Neuron (in vitro differentiated cells): ENCODE data around the gene FEM1C.

Source experiments
- H2AFZ ChIP-seq: one replicate; pipeline ENCODE4 v1.6.1; 2013; ENCODE audit warnings: low read depth, mild to moderate bottlenecking, inconsistent platforms, low read length, moderate library complexity
- H3K27me3 ChIP-seq: one replicate; pipeline ENCODE4 v1.6.1; 2013; ENCODE audit warnings: low read length; ENCODE audit not compliant: insufficient read depth
- H3K36me3 ChIP-seq: one replicate; pipeline ENCODE4 v1.6.1; 2013; ENCODE audit warnings: low read length; ENCODE audit not compliant: insufficient read depth
- H3K4me1 ChIP-seq: one replicate; pipeline ENCODE4 v1.6.1; 2013; ENCODE audit warnings: low read length; ENCODE audit not compliant: insufficient read depth
- H3K4me3 ChIP-seq: 2 replicates; pipeline ENCODE4 v1.5.1; 2013; ENCODE audit warnings: mild to moderate bottlenecking, low read length, moderate library complexity
- H3K9me3 ChIP-seq: one replicate; pipeline ENCODE4 v1.6.1; 2013; ENCODE audit warnings: low read length

The FEM1C gene

DNA sequence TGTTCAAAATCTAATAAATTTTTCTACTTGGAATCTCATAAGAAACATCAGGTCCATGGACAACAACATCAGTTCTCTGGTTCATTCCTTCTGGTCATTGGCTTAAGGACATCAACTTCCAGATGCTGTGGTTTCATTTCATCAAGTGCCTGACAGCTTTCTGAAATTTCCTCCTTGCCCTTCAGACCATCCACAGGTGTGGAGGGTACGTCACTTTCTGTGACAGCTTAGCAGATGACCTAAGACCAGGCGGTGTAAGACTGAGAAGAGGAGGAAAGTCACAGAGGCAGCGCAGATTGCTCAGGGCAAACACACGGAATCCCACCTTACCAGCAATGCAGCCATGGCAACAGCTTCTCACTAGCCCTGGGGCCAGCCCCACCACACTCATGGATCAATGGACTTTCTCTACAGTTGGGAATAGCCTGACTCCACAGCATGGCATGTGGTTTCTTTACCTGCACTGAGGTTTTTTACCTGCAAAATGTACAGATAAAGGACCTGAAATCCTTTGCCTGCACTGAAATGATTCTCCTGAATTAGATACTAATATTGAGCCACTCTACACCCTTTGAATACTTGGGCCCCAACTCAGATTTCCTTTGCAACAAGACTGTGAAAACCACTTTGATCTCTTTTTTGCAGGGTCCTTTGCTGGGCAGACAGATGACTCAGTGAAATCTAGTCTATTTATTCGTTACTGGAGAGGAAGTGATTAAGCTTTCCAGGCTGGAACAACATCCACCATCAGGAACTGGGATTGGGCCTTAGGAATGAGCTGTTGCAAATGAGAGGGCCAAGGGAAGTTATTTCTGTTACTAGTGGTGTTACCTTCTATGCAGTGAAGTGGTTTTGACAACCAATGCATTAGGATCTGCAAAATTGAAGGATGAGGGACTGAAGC lies 30.8 kb upstream of the FEM1C start:
- no peak overlapping the region for H3K4me3 ChIP-seq
- H3K27me3 ChIP-seq: no peaks in the 10 kb centered on the region
- no peaks in the 10 kb centered on the region for H3K36me3 ChIP-seq
- peaks cover 22% of the 10 kb centered on the region for H3K4me1 ChIP-seq
- no peaks in the 10 kb centered on the region for H3K9me3 ChIP-seq
- H2AFZ ChIP-seq: no peak overlapping the region

DNA sequence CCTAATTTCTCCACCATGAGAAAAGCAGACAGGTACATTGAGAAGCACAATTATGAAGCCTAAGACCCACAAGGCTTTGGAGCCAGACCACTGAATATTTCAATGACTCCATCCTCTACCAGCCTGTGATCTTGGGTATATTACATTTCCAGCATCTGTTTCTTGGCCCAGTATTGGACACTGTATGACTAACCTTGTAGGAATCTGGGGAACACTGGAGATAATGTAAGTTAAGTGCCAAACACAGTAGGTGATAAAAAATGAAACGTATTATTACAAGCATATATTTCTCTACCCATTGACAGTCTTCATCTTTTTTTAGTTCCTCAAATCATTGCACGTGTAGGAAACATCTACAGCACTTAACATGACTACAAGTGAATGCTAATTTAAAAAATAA lies 28.6 kb upstream of the FEM1C start:
- Histone ChIP-seq H3K36me3 (no peaks in the 10 kb centered on the region), H3K4me3 (no peak overlapping the region), H3K9me3 (no peaks in the 10 kb centered on the region), H2AFZ (no peak overlapping the region), H3K4me1 (peaks cover 19% of the 10 kb centered on the region), H3K27me3 (no peaks in the 10 kb centered on the region)

DNA sequence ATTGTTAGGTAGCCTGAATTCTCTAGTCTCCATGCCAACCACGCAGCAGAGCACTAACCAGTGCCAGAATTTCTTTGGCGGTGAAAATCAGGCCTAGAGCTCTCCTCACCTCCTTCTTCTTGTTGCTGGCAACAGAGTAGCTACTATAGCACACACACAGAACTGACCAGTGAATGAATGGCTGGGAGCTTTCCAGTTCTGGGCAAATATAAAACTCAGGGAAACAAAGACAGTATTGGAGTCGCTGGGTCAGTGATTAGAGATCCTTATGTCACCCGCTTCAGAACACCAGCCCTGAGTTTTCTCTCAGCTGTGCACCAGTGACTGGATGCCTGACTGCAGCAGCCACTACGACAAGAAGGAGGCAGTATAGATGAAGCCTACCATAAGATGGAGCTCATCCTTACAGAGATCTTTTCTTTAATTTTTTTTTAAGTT lies 26.9 kb upstream of the FEM1C start:
- Histone ChIP-seq H3K36me3 (no peaks in the 10 kb centered on the region), H2AFZ (no peak overlapping the region), H3K9me3 (no peaks in the 10 kb centered on the region), H3K27me3 (no peaks in the 10 kb centered on the region), H3K4me1 (peaks cover 19% of the 10 kb centered on the region), H3K4me3 (no peak overlapping the region)

DNA sequence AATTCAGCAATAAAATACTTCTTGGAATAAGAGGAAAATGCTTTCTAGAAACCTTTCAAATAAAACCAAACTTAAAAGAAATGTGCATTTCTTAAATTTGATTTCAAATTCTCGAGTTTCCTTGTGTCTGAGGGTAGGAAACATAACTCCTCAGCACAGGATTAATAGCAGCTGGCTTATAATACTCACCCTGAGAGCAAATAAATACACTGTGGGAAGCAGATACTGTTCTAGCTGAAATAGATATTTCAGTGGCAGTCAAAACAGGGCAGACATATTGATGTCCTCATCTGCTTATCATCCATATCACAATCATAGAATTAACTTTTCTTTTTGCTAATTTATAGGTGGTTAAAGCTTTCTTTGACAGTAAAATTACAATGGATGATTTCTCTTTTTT lies 24.1 kb upstream of the FEM1C start:
- Histone ChIP-seq H3K27me3 (no peaks in the 10 kb centered on the region), H3K36me3 (no peaks in the 10 kb centered on the region), H2AFZ (no peak overlapping the region), H3K4me3 (no peak overlapping the region), H3K9me3 (no peaks in the 10 kb centered on the region), H3K4me1 (peaks cover 19% of the 10 kb centered on the region)

DNA sequence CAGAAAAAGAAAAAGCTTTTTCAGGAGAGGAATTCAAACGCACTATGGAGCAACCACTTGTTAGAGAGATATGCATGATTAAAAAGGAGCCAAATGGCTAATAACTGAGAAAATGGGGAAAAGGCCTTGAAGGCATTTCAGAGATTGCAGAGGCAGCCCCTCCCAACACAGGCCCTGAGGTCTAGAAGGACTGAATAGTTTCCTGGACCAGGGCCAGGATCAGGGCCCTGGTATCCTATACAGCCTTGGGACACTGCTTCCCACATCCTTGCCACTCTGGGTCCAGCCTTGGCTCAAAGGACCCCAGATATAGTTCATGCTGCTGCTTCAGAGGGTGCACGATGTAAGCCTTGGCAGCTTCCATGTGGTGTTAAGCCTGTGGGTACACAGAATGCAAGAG lies 20.7 kb upstream of the FEM1C start:
- Histone ChIP-seq H3K9me3 (no peaks in the 10 kb centered on the region), H3K27me3 (no peaks in the 10 kb centered on the region), H3K4me1 (no peaks in the 10 kb centered on the region), H3K4me3 (no peak overlapping the region), H2AFZ (no peak overlapping the region), H3K36me3 (no peaks in the 10 kb centered on the region)

DNA sequence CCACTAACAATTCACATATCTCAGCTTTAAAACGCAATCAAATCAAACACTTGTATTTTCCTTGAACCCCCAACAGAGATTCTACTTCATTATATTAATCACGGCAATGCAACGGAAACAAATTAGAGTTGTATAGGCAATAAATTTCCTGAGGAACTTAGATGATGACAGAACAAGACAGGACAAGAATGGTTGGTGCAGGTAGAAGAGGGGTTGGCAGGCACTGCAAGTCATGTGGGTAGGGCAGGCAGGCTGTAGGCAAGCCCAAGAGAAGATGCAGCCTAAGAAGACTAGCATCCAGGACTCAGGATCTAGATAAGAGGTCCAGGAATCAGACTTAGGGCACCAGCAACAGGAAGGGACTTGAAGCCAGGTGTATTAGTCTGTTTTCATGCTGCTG lies 16.6 kb upstream of the FEM1C start:
- no peaks in the 10 kb centered on the region for H3K36me3 ChIP-seq
- H3K9me3 ChIP-seq: no peaks in the 10 kb centered on the region
- H2AFZ ChIP-seq: no peak overlapping the region
- H3K4me1 ChIP-seq: peaks cover 3% of the 10 kb centered on the region
- no peak overlapping the region for H3K4me3 ChIP-seq
- H3K27me3 ChIP-seq: no peaks in the 10 kb centered on the region

DNA sequence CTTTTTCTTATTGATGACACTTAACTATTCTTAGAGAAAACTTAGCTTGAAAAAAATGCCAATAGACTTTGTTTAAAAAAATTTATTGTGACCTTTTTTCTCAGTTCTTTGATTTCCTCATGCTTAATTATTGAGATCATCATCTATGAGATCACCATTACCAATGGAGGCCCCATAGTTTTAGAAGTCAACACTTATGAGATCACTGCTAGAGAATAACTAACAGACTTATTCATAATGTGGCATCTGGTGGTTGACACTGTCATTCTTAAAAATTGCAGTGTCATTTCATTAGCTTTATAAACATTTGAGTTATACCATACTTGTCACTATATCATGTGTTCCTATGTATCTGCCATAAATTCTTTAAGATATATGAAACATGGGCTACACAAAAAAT lies 14.9 kb upstream of the FEM1C start:
- Histone ChIP-seq H3K4me3 (no peak overlapping the region), H3K9me3 (no peaks in the 10 kb centered on the region), H2AFZ (no peak overlapping the region), H3K27me3 (no peaks in the 10 kb centered on the region), H3K4me1 (peaks cover 3% of the 10 kb centered on the region), H3K36me3 (no peaks in the 10 kb centered on the region)

DNA sequence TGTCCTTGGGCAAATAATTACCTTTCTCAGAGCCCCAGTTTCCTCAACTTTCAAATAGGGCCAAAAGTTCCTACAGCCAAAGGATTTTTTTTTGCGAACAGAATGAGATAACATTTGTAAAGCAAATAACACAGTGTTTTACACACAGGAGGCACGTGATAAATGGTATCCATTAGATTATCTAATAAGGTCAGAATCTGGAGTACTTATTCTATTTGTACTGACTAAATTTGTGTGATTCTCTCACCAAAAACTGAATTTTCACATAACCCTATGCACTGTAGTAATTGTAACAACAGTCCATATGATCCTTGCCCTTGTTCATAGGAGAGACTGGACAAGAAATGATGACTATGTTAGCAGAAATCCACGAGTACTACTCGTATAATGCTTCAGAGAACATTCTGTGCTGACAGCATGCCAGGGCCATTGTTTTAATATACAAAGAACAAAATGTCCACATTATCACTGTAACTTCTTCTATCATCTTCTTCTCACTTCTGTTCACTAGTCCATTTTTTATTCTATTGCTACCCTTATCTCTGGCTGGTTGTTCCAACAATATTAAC lies 13.9 kb upstream of the FEM1C start:
- Histone ChIP-seq H3K4me1 (peaks cover 3% of the 10 kb centered on the region), H3K36me3 (no peaks in the 10 kb centered on the region), H2AFZ (no peak overlapping the region), H3K27me3 (no peaks in the 10 kb centered on the region), H3K9me3 (no peaks in the 10 kb centered on the region), H3K4me3 (no peak overlapping the region)

DNA sequence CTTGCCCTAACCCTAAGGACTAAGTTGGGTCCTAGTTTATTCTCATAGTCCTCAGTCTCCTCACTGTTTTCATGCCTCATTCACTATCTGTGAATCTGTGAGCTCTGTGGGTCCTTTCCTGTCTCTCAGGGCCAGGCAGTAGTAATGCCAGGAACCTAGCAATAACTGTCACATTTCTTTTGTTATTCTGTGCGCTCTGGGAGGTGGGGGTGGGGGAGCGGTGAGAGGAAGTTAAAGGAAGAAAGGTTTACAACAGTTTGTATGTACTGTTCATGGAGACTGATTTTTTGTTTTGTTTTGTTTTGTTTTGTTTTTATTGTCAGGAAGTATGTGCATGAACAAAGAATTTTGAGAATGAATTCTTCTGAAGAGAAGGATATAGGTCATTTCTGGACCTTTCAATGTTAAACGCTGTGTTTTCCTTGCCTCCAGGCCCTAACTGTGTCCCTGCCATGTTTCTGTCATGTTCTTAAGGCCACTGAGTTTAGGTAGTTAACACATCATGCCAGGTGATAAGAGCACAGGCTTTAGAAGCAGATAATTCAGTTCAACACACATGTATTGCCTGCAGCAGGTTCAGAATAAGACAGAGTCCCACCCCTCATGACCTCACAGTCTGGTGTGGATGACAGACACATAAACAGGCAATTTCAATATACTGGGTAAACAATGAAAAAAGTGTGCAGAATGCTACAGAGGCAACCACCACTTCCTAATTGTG lies 13.3 kb upstream of the FEM1C start:
- H3K4me1 ChIP-seq: peaks cover 3% of the 10 kb centered on the region
- H3K27me3 ChIP-seq: no peaks in the 10 kb centered on the region
- no peaks in the 10 kb centered on the region for H3K36me3 ChIP-seq
- no peak overlapping the region for H3K4me3 ChIP-seq
- H3K9me3 ChIP-seq: no peaks in the 10 kb centered on the region
- peak overlapping the region; percentile 1 for H2AFZ ChIP-seq

DNA sequence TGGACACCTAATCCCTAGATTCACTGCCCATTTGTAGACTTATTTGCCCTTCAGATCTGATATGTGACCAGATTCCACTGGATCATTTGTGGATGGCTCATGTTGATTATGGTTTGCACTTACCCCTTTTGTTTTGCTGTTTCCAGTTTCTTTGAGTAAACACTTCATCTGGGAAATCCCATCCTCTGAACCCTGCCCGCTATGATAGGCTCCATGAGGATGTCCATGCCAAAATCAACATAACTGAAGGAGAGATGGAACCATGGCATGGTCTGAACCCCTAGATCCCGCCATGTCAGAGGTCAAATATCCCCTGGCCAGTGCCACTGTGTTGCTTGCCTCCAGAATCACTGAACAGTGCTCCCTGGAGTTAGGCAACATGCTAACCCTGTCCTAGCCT lies 11.7 kb upstream of the FEM1C start:
- no peak overlapping the region for H2AFZ ChIP-seq

DNA sequence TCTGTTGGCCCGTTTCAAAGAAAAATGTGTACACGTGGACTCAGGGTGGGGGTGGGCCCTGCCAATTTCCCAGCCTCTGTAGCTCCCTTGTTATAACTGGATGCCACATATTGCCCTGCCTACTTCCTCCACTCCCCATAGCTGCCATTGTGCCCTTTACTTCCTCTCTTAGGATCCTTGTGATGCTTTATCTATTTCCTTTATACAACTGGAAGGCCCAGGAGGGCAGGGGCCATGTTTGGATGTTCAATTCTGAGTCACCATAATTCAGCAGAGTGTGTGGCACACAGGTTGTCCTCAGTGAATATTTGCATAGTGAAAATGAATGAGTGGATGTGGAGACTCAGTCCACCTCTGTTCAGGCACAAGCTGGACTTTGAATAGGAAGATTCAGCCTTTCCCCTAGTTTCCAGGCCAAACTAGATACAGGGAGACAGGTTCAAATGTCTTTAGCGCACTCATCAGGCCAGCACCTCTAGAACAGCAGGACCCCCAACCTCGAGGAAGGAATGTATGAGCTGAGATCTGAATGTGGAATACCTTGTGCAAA lies 10.6 kb upstream of the FEM1C start:
- Histone ChIP-seq H3K4me3 (no peak overlapping the region), H3K27me3 (peaks cover 6% of the 10 kb centered on the region), H3K9me3 (no peaks in the 10 kb centered on the region), H3K36me3 (no peaks in the 10 kb centered on the region), H2AFZ (no peak overlapping the region), H3K4me1 (peaks cover 3% of the 10 kb centered on the region)

More for the DNA sequence above, 11.7 kb upstream of the FEM1C start:
- H3K4me1 ChIP-seq: peaks cover 3% of the 10 kb centered on the region
- H3K27me3 ChIP-seq: peaks cover 6% of the 10 kb centered on the region
- H3K4me3 ChIP-seq: no peak overlapping the region
- H3K36me3 ChIP-seq: no peaks in the 10 kb centered on the region
- no peaks in the 10 kb centered on the region for H3K9me3 ChIP-seq

DNA sequence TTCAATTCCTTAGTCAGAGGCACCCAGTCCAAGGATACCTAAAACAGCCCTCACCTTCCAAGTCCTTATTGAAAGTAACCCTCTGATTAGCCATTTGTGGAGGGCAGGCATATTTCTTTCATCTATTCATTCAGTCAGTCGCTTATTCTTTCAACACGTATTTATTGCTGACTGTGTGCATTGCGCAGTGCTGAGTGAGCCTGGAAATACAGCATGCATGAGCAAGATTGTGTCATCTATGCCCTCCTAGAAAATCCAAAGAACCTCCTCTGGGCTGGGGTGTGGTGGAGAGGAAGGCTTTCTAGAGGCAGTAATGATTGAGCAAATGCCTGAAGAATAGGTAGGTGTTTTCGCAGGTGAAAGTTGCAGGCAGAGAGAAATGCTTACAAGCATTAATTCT lies 8.5 kb upstream of the FEM1C start:
- Histone ChIP-seq H3K36me3 (no peaks in the 10 kb centered on the region), H3K27me3 (peaks cover 6% of the 10 kb centered on the region), H2AFZ (no peak overlapping the region), H3K9me3 (no peaks in the 10 kb centered on the region), H3K4me1 (peaks cover 3% of the 10 kb centered on the region), H3K4me3 (no peak overlapping the region)

DNA sequence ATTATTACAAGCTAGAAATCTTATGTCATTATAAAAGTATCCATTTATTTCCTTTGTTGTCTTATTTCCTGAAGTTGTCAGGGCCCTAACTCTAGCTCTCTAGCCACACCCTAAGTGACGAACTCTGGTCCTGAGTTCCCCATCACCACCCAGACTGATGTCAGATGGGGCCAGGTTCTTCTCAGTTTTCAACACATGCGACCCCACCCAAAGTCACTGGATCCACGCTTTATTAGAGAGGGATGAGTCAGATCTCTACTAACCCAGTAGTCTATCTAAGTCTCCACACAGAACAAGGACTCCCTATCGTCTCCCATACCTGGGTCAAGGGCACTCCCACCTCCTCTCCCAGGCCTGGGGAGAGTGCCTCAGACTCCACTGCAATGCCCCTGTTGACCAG lies 6.8 kb upstream of the FEM1C start:
- peaks cover 6% of the 10 kb centered on the region for H3K27me3 ChIP-seq
- H3K4me3 ChIP-seq: no peak overlapping the region
- no peaks in the 10 kb centered on the region for H3K9me3 ChIP-seq
- no peak overlapping the region for H2AFZ ChIP-seq
- H3K36me3 ChIP-seq: no peaks in the 10 kb centered on the region
- no peaks in the 10 kb centered on the region for H3K4me1 ChIP-seq
